ENCODE measurements around the gene ARL4D. TPM values are rescaled to one million over a fixed set of nuclear protein-coding genes. Genes with fewer than 3 reads are reported as not detected.
A peak's percentile ranks its signal among the peaks of the same experiment; 100 is the strongest.

Gene ARL4D
- total RNA-seq, 1 experiment from 2014 or later, result 8.8 TPM

- peak overlapping the region; percentile 25; the same call in 1 of the 2 replicates for H3K4me3 ChIP-seq
- intact Hi-C loops (cut with micrococcal nuclease; ENCODE audit: unreplicated experiment), result no loop called here
Measured at GRCh38 chr17:43366891-43367736, 31.7 kb upstream of the ARL4D start.

DNA sequence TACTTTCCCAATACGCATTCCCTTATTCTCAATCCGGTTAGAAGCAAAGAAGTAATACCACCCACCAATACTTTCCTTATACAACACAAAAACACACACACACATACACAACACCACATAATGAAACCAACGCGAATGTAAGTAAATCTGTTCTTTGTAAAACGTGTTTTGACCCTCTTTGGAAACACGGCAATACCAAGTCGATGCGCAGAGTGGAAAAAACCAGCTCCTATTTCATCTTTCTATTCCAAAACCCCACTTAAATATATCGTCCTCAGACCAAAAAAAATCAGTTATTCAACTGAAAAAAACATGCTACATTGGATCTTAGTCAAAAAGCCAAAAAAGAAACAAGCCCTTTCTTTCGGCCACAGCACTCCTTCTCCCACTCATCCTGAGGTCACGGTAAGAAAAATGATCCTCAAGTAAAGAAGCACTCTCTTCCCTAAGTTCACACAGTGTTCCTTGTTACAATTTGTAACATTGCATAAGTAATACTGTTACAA is 31.0 kb upstream of the ARL4D start:
- TSS peak; percentile 98 for BruUV-seq (replicated peaks)
- peak overlapping the region; percentile 61; the same call in 1 of the 2 replicates for H3K4me3 ChIP-seq

More at GRCh38 chr17:43366891-43367736, 31.7 kb upstream of the ARL4D start:
- no peaks in the 10 kb centered on the region for H3K36me3 ChIP-seq (ENCODE audit: low read depth)
- H3K27me3 ChIP-seq (ENCODE audit: insufficient read depth, low read depth), result no peaks in the 10 kb centered on the region
- H3F3A ChIP-seq (ENCODE audit: insufficient read depth, low read depth), result peaks cover 56% of the 10 kb centered on the region
- ChIA-PET CTCF (no interaction called here), POLR2A (ENCODE audit: unreplicated experiment) (interaction anchor here (0.5 to 2.4 kb wide), 27 partner anchors 10 to 1274 kb away, joined by 3 to 71 read pairs (median 6); partner anchors contain the start of gene DHX8)
- no peak for TF ChIP-seq EZH2 (IDR thresholded peaks at IDR 0.05; ENCODE audit: low read depth)
- H3K27ac ChIP-seq, result peak overlapping the region; percentile 100
- BruUV-seq (replicated peaks), result no TSS peak
- H3K9me2 ChIP-seq (ENCODE audit: insufficient read depth), result no peaks in the 10 kb centered on the region
- H3K4me2 ChIP-seq, result peak overlapping the region; percentile 93
- no peak overlapping the region for H2AFZ ChIP-seq
- DNase-seq, result no peak
- peaks cover 49% of the 10 kb centered on the region for H3K4me1 ChIP-seq (replicated peaks; ENCODE audit: insufficient read depth)
- no peaks in the 10 kb centered on the region for H3K9me3 ChIP-seq (ENCODE audit: insufficient read depth, low read depth)
- no peaks in the 10 kb centered on the region for H4K20me1 ChIP-seq (ENCODE audit: insufficient read depth)
- peaks cover 28% of the 10 kb centered on the region for H3K79me2 ChIP-seq (ENCODE audit: low read depth)

DNA sequence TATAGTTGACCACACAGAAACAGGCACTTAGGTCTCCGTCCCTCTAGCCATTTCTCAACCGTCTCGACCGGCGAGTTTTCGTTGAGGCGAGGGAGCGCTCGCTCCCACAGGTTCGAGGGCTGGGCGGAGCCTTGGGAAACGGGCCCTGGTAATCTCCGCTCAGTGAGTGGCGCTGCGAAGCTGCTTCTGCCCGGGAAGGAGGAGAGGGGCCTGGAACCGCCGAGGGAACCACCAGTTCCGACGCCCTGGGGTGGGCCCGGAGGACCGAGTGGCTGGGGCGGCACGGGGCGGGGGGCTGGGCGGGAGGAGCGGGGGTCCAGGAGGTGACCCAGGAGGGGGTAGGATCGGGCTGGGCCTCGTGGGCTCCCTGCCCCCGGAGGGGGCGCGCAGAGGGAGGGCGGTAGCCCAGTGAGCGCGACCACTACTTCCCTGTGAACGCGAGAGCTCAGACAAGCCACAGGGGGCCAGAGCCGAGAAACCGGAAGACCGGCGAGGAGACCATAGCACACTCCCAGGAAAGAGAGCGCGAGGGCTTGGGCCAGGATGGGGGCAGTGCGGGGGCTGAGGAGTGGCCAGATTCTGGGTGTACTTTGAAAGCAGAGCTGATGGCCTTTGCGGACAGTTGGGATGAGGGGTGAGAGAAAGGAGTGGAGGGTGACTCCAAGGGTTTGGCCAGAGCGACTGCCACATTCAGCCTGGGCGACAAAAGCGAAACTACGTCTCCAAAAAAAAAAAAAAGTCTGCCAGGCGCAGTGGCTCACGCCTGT is 29.9 kb upstream of the ARL4D start:
- Histone ChIP-seq H2AFZ (peak overlapping the region; percentile 78), H3K4me3 (peak overlapping the region; percentile 61), H3K36me3 (ENCODE audit: low read depth) (no peaks in the 10 kb centered on the region), H3K9me2 (ENCODE audit: insufficient read depth) (no peaks in the 10 kb centered on the region), H3F3A (ENCODE audit: insufficient read depth, low read depth) (peaks cover 38% of the 10 kb centered on the region), H3K4me1 (replicated peaks; ENCODE audit: insufficient read depth) (peaks cover 36% of the 10 kb centered on the region), H3K9me3 (ENCODE audit: insufficient read depth, low read depth) (no peaks in the 10 kb centered on the region), H3K79me2 (ENCODE audit: low read depth) (peaks cover 15% of the 10 kb centered on the region), H3K4me2 (peak overlapping the region; percentile 93), H3K27me3 (ENCODE audit: insufficient read depth, low read depth) (no peaks in the 10 kb centered on the region), H3K27ac (peak overlapping the region; percentile 100), H4K20me1 (ENCODE audit: insufficient read depth) (no peaks in the 10 kb centered on the region)
- ChIA-PET POLR2A (ENCODE audit: unreplicated experiment) (interaction anchor here (0.6 to 2.4 kb wide), 10 partner anchors 8 to 1285 kb away, joined by 3 to 71 read pairs (median 9); partner anchors contain the start of genes ARL4D and DHX8), CTCF (interaction anchor here (0.8 to 2.0 kb wide), 3 partner anchors 19 to 115 kb away, joined by 3 to 11 read pairs (median 8); partner anchors contain the start of gene DHX8)
- intact Hi-C loops (cut with micrococcal nuclease; ENCODE audit: unreplicated experiment), result loop anchor here (1.0 kb wide), 2 partner anchors 19 to 114 kb away; partner anchors contain the start of gene DHX8
- TF ChIP-seq EZH2 (IDR thresholded peaks at IDR 0.05; ENCODE audit: low read depth) (no peak), CTCF (conservative IDR thresholded peaks at IDR 0.05) (peak; percentile 11; the same call in 1 of the 2 replicates)
- peak; percentile 77 for DNase-seq
- BruUV-seq (replicated peaks), result no TSS peak

More for the DNA sequence above, 31.0 kb upstream of the ARL4D start:
- Histone ChIP-seq H3K9me2 (ENCODE audit: insufficient read depth) (no peaks in the 10 kb centered on the region), H2AFZ (peak overlapping the region; percentile 78; the same call in 1 of the 2 replicates), H3K27me3 (ENCODE audit: insufficient read depth, low read depth) (no peaks in the 10 kb centered on the region), H3F3A (ENCODE audit: insufficient read depth, low read depth) (peaks cover 49% of the 10 kb centered on the region), H3K36me3 (ENCODE audit: low read depth) (no peaks in the 10 kb centered on the region), H4K20me1 (ENCODE audit: insufficient read depth) (no peaks in the 10 kb centered on the region), H3K4me1 (replicated peaks; ENCODE audit: insufficient read depth) (peaks cover 42% of the 10 kb centered on the region), H3K79me2 (ENCODE audit: low read depth) (peaks cover 26% of the 10 kb centered on the region), H3K27ac (peak overlapping the region; percentile 100), H3K9me3 (ENCODE audit: insufficient read depth, low read depth) (no peaks in the 10 kb centered on the region), H3K4me2 (peak overlapping the region; percentile 93)
- CTCF ChIA-PET, result interaction anchor here (1.4 to 2.0 kb wide), 2 partner anchors 21 to 116 kb away, joined by 8 to 11 read pairs; partner anchors contain the start of gene DHX8
- DNase-seq, result peak; percentile 46 to 97
- POLR2A ChIA-PET (ENCODE audit: unreplicated experiment), result interaction anchor here (0.5 to 2.4 kb wide), 32 partner anchors 9 to 1273 kb away, joined by 3 to 71 read pairs (median 6); partner anchors contain the start of gene DHX8
- TF ChIP-seq EZH2 (IDR thresholded peaks at IDR 0.05; ENCODE audit: low read depth), result no peak
- TF ChIP-seq CTCF (conservative IDR thresholded peaks at IDR 0.05), result no peak
- intact Hi-C loops (cut with micrococcal nuclease; ENCODE audit: unreplicated experiment), result loop anchor here (1.0 kb wide), 2 partner anchors 21 to 116 kb away; partner anchors contain the start of gene DHX8
